Skeletal muscle tissue (tissue), 5 donors: ENCODE measurements around the gene ANO2. TPM values are rescaled to one million over a fixed set of nuclear protein-coding genes. Genes with fewer than 3 reads are reported as not detected.

Experiments
- H3K27ac ChIP-seq: one replicate; pipeline ENCODE4 v1.7.0; 2013; ENCODE audit warnings: mild to moderate bottlenecking, low read depth, low read length, inconsistent platforms
- H3K27me3 ChIP-seq, 3 donors: one replicate each; pipeline ENCODE4 v1.7.0; 2013; ENCODE audit warnings: low read length in 3 of 3; ENCODE audit not compliant: control insufficient read depth in 3 of 3, insufficient read depth in 3 of 3
- H3K36me3 ChIP-seq, 3 donors: one replicate each; pipeline ENCODE4 v1.7.0; 2013; ENCODE audit warnings: low read length in 3 of 3; ENCODE audit not compliant: control insufficient read depth in 3 of 3, insufficient read depth in 3 of 3
- H3K4me1 ChIP-seq, 3 donors: one replicate each; pipeline ENCODE4 v1.7.0; 2013; ENCODE audit warnings: low read length in 3 of 3, mild to moderate bottlenecking in 3 of 3; ENCODE audit not compliant: control insufficient read depth in 3 of 3, insufficient read depth in 3 of 3
- H3K4me3 ChIP-seq, 3 donors: one replicate each; pipeline ENCODE4 v1.7.0; 2013; ENCODE audit warnings: low read length in 3 of 3
- H3K9ac ChIP-seq, 3 donors: one replicate each; pipeline ENCODE4 v1.7.0; 2013; ENCODE audit warnings: low read length in 3 of 3, mild to moderate bottlenecking in 3 of 3, moderate library complexity in 2 of 3, low read depth in 1 of 3
- H3K9me3 ChIP-seq, 3 donors: one replicate each; pipeline ENCODE4 v1.7.0; 2013; ENCODE audit warnings: low read length in 3 of 3; ENCODE audit not compliant: control insufficient read depth in 3 of 3
- small RNA-seq: library from RNA; depleted of rRNA; stranded (forward); fragments of <200 nt; gene quantifications from one replicate; pipeline ENCODE3, GENCODE V24; 2014
- total RNA-seq: library from RNA; depleted of rRNA; stranded (reverse); fragments of >200 nt; gene quantifications from one replicate; pipeline ENCODE4 v1.2.3, GENCODE V29; 2014
- donor health status: Osteomylitis.

Gene ANO2
- total RNA-seq, 1 donor from 2014 or later = 4.7 TPM

GRCh38 chr12:5518584-5519365 is 426.3 kb downstream of the ANO2 start:
- H3K4me1 ChIP-seq = no peaks in the 10 kb centered on the region
- H3K27me3 ChIP-seq = peaks cover 0 to 5% (median 0%) of the 10 kb centered on the region in 3 donors
- H3K27ac ChIP-seq = no peak overlapping the region
- H3K36me3 ChIP-seq = no peaks in the 10 kb centered on the region
- no peak overlapping the region for H3K4me3 ChIP-seq
- H3K9ac ChIP-seq = no peak overlapping the region
- H3K9me3 ChIP-seq = no peaks in the 10 kb centered on the region

GRCh38 chr12:5516371-5517241 is 428.5 kb downstream of the ANO2 start:
- no peaks in the 10 kb centered on the region for H3K9me3 ChIP-seq
- H3K36me3 ChIP-seq = no peaks in the 10 kb centered on the region
- no peak overlapping the region for H3K9ac ChIP-seq
- no peak overlapping the region for H3K27ac ChIP-seq
- no peak overlapping the region for H3K4me3 ChIP-seq
- H3K27me3 ChIP-seq = peaks cover 0 to 10% (median 10%) of the 10 kb centered on the region in 3 donors
- peaks cover 0 to 6% (median 6%) of the 10 kb centered on the region in 3 donors for H3K4me1 ChIP-seq

- Histone ChIP-seq H3K9me3 (no peaks in the 10 kb centered on the region), H3K9ac (no peak overlapping the region), H3K27ac (no peak overlapping the region), H3K4me1 (peaks cover 0 to 10% (median 9%) of the 10 kb centered on the region in 3 donors), H3K36me3 (no peaks in the 10 kb centered on the region), H3K27me3 (peaks cover 2 to 17% (median 10%) of the 10 kb centered on the region in 3 donors), H3K4me3 (no peak overlapping the region)
Observed at GRCh38 chr12:5515458-5515857, 429.6 kb downstream of the ANO2 start.

- Histone ChIP-seq H3K27me3 (peaks cover 8 to 19% (median 15%) of the 10 kb centered on the region in 3 donors), H3K4me3 (no peak overlapping the region), H3K4me1 (peaks cover 0 to 10% (median 9%) of the 10 kb centered on the region in 3 donors), H3K27ac (no peak overlapping the region), H3K9ac (no peak overlapping the region), H3K9me3 (no peaks in the 10 kb centered on the region), H3K36me3 (no peaks in the 10 kb centered on the region)
Observed at GRCh38 chr12:5514545-5514944, 430.5 kb downstream of the ANO2 start.

GRCh38 chr12:5514016-5514415 is 431.0 kb downstream of the ANO2 start:
- no peak overlapping the region for H3K4me3 ChIP-seq
- peaks cover 0 to 10% (median 9%) of the 10 kb centered on the region in 3 donors for H3K4me1 ChIP-seq
- no peaks in the 10 kb centered on the region for H3K9me3 ChIP-seq
- H3K9ac ChIP-seq = no peak overlapping the region
- H3K27me3 ChIP-seq = peaks cover 8 to 19% (median 15%) of the 10 kb centered on the region in 3 donors
- H3K27ac ChIP-seq = no peak overlapping the region
- H3K36me3 ChIP-seq = no peaks in the 10 kb centered on the region

GRCh38 chr12:5513406-5513805 is 431.7 kb downstream of the ANO2 start:
- no peak overlapping the region for H3K27ac ChIP-seq
- no peak overlapping the region for H3K9ac ChIP-seq
- no peaks in the 10 kb centered on the region for H3K9me3 ChIP-seq
- H3K4me3 ChIP-seq = no peak overlapping the region
- peaks cover 0 to 10% (median 9%) of the 10 kb centered on the region in 3 donors for H3K4me1 ChIP-seq
- H3K36me3 ChIP-seq = no peaks in the 10 kb centered on the region
- peaks cover 8 to 19% (median 15%) of the 10 kb centered on the region in 3 donors for H3K27me3 ChIP-seq

Small RNA genes within 50 kb of the gene (small RNA-seq; reads per million reads assigned to genes)
- gene AC137627.1 = not detected

Other genes with a start within 250 kb of the ANO2 start
- 58.5 TPM for gene VWF, start 179.4 kb upstream of the ANO2 start, total RNA-seq